GM18867 (cell line): ENCODE measurements around the gene THAP2.
"Not testable (repeated sequence)": the region's sequence is repeated elsewhere in the genome, so short reads cannot be mapped to it uniquely, and the experiment has no call there.

Experiments
- ATAC-seq: cut with Tn5 transposase; IDR thresholded peaks from one replicate; pipeline ENCODE4 v1.9.1; 2021; ENCODE audit warnings: mild to moderate bottlenecking, moderate library complexity; ENCODE audit not compliant: unreplicated experiment

THAP2 gene

DNA sequence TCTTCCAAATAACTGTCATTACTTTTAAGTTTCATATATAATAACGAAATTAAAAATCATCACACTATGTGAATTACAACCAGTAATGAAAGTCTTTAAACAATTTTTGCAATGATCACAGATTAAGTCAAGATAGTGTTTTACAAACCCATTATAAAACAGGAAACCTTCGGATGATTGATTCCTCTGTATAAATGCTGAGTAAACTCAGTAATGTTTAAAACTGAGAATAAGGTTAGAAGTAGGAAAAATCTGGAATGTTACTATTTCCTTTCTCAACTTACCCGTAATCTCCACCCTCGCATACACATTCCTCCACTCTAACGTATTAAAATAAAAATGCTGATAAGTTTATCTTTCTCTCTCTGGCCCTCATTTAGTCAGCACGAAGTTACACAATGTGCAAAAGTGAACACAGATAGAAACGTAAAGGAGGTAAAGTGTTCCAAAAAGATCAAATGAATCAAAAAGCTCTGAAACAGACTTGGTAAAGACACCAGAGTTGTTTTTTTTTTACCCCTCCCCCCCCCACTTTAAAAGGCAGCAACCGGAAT, 2.0 kb upstream of the THAP2 start:
- no peak for ATAC-seq

DNA sequence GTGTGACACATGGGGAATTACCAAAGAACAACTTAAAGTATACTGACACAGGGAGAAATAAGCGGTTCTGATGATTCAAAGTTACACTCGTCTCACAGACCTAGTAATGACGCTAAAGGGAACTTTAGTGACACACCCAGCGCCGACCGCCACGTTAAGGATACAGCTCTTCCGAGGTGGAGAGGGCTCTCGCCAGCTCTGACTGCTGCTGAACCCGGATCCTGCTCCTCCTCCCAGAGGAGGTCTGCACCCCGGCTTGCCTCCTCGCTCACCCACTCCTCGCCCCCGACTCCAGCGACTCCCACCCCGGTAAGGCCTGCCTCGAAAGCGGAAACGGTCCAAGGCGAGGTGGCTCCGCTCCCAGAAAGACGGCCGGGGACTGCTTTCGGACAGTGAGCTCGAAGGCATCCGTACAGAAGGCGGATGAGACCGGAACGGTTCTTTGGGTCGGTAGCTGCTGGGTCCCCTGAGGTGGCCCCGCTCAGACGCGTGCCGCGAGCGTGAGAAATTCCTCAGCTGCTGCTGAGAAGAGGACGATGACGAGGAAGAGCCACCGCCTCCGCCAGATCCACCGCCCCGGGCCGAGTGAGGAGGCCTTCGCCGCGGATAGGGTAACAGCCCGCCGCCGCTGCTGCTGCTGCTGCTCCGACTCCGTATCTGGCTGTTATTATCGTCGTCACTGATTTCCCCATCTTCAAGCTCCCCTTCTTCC, 1.1 kb upstream of the THAP2 start:
- peak; percentile 24 for ATAC-seq

DNA sequence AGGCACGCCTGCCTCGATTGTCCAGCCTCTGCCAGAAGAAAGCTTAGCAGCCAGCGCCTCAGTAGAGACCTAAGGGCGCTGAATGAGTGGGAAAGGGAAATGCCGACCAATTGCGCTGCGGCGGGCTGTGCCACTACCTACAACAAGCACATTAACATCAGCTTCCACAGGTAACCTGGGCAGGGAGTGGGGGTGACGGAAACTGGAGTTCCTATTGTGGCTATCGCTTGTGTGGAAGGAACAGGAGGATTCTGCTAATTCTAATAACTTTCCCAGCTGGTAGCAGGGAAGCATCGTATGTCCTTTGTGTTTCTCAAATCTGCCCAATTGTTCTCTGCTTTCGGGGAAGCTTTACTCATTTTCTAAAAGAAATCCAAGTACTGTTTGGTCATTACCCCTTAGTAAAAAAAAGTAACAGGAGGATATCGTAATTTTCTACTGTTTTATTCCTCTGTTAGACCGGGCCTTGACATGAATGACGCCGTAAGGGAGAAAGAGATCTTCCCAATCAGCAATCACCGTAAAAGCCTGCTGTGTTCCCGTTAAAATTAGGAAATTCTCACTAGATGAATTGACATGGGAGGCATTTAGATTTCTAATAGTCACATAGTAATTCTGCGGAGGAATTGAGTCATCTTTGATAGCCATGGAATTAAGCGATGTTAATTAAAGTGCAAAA, 449 bp downstream of the THAP2 start:
- ATAC-seq = peak; percentile 15

DNA sequence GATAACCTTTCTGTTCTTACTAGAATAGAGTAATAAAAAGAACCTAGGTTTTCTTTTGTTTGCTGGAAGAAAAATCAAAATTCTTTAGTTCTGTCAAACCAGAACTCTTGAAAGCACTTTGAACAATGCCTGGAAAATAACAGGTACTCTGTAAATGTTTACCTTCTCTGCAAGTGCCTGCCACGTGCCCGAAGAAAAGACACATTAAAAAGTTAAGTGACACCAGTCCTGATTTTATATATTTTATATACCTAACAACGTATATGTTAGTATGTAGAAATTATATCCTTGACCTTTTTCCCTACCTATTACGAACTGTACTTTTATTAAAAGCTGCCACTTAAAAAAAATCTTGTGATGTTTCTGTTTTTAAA, 976 bp downstream of the THAP2 start:
- no peak for ATAC-seq

DNA sequence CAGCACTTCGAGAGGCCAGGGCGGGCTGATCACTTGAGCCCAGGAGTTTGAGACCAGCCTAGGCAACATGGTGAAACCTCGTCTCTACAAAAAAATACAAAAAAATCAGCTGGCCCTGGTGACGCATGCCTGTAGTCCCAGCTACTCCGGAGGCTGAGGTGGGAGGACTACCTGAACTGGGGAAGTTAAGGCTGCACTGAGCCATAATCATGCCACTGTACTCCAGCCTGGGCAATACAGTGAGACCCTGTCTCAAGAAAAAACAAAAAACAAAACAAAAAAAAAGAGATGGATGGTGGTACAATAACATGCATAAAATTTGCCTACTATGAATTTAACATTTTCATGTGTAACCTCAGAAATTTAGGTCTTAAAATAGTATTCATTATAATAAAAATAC, 2.2 kb downstream of the THAP2 start:
- ATAC-seq = no peak

DNA sequence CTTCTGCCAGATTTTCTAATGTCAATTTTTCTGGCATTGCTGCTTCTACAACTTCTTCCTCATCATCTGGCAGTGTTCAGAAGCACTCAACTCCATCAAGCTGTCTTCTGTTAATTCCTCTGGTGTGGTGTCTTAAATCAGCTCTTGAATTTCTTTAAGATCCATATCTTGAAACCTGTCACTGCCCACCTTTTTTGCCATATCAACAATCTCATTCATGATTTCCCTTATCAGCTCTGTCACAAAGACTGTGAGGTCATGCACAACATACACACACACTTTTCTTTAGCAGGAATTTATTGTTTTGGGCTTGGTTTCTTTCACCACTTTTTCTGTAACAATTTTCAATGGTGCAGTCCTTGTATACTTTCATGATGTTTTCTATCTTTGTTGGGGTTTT, 7.2 kb downstream of the THAP2 start:
- no peak for ATAC-seq

DNA sequence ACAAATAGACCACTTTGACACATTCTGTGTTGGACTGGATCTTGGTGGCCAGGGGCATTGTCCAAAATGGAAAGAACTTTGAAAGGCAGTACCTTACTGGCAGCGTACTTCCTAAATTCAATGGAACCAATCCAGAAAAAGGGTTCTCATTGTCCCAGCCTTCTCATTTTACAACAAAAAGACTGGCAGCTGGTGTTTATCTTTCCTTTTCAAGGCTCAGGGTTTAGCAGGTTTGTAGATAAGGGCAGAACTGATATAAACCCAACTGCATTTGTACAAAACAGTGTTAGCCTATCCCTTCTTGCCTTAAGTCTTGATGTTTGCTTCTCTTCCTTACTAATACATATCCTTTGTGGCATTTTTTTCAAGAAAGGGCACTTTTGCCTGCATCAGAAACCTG, 7.7 kb downstream of the THAP2 start:
- ATAC-seq = no peak

DNA sequence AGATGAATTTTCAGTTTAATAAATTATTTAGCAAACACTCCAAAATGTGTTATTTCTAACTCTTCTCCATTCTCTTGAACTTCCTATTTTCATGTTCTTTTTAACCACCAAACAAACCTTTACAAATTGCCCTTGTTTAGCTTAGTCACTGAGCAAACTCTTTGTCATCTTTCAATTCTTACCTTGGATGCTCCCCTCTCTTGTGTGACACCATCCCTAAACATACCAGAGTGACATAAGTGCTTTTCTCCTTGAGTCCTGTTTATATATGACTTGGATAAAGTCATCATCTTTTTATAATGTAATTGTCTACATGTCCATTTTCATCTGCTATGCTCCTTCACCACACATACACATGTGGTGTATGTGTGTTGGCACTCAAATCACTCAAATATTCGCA, 18.4 kb downstream of the THAP2 start:
- ATAC-seq = no peak

DNA sequence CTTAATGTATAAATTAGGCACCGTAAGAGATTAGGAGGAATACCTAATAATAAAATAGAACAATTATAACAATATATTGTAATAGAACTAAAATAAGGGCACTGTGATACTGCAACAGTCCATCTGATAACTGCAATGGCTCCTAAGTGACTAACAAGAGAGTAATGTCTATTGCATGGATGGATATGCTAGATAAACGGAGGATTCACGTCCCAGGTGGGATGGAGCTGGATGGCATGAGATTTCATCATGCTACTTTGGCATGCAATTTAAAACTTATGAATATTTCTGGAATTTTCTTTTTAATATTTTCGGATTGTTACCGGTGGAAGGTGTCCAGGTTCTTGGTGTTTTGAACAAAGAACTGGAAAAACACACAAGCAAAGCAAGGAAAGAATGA, 19.5 kb downstream of the THAP2 start:
- no peak for ATAC-seq

DNA sequence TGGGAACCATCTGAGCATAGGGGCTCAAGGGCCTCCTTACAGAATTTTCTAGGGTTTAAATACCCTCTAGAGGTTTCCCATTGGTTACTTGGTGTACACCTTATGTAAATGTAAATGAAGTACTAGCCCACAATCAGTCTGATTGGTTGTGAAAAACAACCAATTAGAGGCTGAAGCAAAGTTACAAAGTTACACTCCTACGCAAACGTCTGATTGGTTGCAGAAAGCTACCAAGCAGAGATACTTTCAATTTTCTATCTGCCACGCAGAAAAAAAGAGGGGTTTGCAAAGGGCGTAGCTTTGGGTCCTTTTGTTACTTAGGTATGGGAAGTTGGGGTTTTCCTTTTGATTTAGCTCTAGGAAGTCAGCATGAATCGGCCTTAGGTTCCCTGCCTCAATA, 20.0 kb downstream of the THAP2 start:
- no peak for ATAC-seq

DNA sequence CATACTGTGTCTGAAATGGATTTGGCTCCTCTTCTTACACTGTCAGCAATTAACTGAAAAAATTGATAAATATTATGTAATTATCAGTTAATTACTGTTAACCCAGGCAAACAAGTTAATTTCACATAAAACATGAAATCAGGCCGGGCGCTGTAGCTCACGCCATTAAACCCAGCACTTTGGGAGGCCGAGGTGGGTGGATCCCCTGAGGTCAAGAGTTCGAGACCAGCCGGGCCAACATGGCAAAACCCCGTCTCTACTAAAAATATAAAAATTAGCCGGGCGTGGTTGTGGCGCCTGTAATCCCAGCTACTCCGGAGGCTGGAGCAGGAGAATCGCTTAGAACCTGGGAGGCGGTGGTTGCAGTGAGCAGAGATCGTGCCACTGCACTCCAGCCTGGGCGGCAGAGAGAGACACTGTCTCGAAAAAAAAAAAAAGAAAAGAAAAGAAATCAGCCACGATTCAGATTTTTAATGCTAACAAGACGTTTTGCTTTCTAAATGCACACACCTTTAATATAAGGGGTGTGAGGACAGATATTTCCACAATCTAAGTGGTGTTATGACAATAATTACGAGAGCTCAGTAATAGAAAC, 21.3 kb downstream of the THAP2 start:
- no peak for ATAC-seq

DNA sequence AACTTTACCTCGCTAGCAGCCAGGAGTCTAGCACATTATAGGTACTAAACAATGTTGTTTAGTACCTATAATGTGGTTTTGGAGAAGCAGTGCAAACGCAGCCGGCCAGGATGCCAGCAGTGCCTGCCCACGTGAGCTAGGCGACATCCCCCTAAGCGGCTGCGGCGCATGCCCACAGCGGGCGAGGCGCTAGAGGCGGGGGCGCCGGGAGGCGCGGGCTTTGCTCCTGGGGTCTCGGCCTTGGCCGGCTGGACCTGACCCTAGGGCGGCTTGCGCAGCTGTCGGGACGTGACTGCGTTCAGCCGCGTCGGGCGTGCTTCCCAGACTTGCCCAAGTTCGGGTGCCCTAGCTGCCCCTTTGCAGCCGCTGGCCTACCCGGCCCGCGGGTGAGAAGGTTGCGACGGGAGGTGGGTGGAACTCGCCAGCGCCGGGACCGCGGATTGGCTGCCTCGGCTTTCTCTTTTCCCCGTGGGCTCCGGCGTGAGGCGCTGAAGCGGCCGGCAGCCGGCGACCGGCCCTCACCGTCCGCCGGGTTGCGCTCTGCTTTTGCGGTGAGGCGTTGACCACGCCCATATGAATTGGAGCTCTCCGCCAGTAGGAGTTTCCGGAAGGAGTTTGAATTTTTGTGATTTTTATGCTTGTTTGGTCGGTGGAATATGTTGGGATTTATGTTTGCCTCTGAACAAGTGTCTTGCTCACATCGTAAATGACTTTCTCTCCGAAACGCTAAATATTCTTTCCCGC, 22.0 kb downstream of the THAP2 start, which contains the start of gene TMEM19:
TSS of gene TMEM19 (plus strand) at position 169 of the 744 bp plus-strand sequence. CDS start 599 bp downstream, outside the sequence.
- ATAC-seq = peak; percentile 90

DNA sequence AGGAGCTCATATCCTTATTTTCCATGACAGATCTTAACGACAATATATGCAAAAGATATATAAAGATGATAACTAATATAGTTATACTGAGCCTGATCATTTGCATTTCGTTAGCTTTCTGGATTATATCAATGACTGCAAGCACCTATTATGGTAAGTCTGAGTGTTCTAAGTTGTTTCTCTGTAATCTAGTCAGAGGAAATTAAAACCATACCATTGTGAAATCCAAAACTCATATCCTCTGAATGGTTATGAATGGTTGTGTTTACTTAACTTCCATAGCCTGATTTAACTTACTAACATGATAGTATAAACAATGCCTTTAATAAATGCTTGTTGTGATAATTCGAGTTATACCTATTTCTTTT, 22.5 kb downstream of the THAP2 start:
- no peak for ATAC-seq

DNA sequence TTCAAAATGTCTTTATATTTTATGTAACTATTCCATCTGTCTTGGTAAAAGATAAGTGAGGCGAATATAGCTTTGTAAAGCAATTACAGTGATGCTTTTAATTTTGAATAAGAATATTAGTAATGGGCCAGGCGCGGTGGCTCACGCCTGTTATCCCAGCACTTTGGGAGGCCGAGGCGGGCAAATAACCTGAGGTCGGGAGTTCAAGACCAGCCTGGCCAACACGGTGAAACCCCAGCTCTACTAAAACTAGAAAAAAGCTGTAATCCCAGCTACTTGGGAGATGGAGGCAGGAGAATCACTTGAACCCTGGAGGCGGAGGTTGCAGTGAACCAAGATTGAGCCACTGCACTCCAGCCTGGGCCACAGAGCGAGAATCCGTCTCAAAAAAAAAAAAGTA, 23.1 kb downstream of the THAP2 start:
- ATAC-seq = not testable (repeated sequence)

DNA sequence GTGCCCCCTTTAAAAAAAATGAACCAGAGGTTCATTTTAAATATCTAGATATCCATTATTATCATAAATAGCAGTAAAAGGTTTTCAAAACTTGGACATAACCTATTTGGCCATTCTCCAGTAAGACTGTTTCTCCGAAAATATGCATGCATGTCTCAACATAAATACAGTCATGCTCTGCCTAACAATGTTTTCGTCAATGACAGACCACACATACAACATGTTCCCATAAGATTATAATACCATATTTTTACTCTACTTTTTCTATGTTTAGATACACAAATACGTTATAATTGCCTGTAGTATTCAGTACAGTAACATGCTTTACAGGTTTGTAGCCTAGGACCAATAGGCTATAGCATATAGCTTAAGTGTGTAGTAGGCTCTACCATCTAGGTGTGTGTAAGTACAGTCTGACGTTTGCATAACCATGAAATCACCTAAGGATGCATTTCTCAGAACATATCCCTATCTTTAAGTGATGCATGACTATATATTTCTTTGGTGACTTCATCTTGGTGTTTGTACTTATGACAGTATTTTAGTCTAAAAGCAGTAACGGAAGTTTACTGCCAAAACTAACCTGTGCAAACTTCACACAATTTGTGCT, 25.0 kb downstream of the THAP2 start:
- ATAC-seq = no peak

DNA sequence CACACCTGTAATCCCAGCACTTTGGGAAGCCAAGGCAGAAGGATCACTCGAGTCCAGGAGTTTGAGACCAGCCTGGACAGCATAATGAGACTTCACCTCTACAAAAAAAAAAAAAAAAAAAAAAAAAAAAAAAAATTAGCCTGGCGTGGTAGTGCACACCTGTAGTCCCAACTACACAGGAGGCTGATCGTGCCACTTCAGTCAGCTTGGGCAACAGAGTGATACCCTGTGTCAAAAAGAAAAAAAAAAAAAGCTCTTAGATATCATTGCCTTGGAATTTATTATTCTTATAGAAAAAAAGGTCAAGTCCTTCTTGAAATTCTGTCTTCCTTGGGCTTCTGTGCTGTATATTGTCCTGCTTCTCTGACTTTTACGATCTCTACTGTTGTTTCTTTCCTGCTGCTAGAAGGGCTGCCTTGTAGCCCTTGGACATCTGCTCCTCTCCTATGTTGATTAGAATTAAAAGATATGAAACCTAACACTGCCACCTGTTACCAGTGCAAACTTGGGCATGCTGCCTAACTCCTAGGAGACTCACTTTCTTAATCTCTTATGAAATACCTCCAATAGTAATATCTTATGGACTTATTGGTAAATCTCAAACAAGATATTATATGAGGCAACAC, 27.5 kb downstream of the THAP2 start:
- no peak for ATAC-seq

DNA sequence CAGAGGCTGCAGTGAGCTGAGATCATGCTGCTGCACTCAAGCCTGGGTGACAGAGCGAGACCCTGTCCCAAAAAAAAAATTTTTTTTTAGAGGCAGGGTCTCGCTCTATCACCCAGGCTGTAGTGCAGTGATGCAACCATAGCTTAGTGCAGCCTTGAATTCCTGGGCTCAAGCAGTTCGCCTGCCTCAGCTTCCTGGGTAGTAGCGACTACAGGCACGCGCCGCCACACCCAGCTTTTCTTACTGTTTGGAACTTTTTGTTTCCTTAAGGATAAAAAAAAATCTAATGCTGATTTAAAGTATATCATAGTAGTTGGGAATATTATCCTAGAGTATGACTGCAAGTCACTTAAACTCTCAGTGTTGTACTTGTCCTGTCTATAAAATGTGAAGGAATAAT, 29.0 kb downstream of the THAP2 start:
- ATAC-seq = no peak

DNA sequence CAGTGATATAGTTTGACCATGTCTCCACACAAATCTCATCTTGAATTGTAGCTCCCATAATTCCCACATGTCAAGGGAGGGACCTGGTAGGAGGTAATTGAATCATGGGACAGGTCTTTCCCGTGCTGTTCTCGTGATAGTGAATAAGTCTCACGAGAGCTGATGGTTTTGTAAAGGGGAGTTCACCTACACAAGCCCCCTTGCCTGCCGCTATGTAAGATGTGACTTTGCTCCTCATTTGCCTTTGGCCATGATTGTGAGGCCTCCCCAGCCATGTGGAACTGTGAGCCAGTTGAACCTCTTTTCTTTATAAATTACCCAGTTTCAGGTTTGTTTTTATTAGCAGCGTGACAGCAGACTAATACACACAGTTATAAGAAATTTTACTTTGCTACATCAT, 29.6 kb downstream of the THAP2 start:
- peak; percentile 0 for ATAC-seq

DNA sequence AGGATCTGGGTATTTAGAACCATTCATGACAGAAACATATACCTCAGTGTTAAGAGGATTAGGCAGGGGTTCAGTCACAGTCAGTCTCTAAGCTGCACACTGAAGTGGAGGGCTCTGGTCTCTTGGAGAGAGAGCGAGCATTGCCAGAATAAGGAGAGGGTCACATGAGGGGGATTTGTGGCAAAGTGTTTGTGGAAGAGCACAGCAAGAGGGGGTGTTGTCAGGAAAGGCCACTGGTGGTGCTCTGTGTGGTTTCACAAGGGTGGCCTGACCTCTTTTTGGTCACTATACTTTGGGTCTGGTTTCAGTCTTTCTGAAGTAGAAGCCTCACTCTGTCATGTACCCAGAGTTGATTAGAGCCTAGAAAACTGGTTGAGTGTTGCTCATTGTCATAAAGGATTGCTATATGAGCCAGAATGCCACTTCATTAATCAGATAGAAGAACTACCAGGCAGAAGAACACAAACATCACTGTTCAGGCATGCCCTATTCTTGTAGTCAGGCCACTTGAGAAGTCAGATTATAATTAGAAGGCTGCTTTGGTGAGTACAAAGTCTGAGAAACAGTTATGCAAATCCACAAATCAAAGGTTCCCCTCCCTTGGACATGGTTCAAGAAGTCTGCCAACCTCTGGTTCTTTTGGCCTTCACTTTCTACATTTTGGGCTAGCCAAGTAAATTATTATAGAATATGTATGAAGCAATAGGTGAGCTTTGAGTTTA, 30.2 kb downstream of the THAP2 start:
- peak; percentile 93 for ATAC-seq

DNA sequence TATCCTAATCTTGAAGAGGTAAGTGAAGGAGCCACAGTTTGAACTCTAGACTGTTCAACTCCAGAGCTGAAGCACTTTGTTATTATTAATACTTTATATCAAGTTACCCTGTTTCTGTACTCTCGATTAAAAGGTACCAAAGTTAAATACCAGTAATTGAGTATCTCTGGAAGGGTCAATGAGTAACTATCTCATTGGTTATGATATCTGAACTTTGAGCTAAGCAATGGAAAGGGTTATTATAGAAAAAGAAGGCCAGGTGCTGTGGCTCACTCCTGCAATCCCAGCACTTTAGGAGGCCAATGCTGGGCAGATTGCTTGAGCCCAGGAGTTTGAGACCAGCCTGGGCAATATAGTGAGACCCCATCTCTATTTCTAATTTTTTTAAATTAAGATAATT, 31.7 kb downstream of the THAP2 start:
- no peak for ATAC-seq
